GM18873 (cell line): ENCODE measurements around the gene ANO6.
"Not testable (repeated sequence)": the region's sequence is repeated elsewhere in the genome, so short reads cannot be mapped to it uniquely, and the experiment has no call there.

ENCODE experiments used
- ATAC-seq: cut with Tn5 transposase; IDR thresholded peaks from one replicate; pipeline ENCODE4 v1.9.1; 2021; ENCODE audit warnings: mild to moderate bottlenecking, moderate library complexity, moderate number of reproducible peaks; ENCODE audit not compliant: unreplicated experiment, low FRiP score

ANO6 gene

DNA sequence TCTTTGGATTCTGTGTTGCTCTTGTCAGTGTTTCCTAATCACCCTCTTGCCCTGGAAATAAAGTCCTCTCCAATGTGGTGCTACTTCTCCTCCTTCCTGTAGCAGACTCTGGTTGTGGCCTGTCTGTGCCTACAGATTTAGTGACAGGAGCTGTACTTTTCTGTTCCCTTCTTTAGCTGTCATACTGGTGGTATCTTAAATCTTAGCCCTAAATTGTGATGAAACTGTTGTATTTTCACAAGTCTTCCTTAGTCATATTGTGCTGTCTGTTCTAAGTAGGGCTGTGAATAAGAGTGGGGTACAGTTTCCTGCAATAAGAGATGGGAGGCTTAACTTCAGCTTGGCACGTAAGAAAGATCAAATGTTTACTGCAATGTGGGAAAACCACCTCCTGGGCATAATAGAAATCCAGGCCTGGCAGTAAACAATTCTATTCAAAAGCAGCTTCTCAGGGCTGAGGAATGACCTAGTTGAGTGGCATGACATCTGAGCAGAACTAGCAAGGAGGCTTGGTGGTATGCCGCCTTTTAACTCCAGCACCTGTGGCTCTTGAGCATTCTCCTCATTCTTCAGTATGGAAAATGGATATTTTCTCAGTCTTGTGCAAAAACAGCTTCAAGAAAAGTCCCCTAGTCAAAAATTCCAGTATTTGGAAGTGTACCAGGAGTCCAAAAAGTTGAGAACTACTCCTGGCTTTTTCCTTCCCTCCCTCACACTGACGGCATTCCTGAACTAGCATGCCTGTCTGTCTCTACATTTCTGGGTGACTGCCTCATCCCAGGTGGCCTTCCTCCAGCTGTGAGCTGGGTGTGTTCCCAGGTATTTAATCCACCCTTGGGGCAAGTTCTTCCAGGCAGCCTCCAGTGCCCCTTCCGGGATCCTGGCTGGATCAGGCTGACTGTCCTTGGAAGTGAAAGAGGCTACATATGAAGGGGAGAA lies 19.5 kb downstream of the ANO6 start:
- no peak for ATAC-seq

DNA sequence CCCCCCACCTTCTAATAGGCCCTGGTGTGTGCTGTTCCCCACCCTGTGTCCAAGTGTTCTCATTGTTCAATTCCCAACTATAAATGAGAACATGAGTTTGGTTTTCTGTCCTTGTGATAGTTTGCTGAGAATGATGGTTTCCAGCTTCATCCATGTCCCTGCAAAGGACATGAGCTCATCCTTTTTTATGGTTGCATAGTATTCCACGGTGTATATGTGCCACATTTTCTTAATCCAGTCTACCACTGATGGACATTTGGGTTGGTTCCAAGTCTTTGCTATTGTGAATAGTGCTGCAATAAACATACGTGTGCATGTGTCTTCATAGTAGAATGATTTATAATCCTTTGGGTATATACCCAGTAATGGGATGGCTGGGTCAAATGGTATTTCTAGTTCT lies 20.5 kb downstream of the ANO6 start:
- ATAC-seq: not testable (repeated sequence)

DNA sequence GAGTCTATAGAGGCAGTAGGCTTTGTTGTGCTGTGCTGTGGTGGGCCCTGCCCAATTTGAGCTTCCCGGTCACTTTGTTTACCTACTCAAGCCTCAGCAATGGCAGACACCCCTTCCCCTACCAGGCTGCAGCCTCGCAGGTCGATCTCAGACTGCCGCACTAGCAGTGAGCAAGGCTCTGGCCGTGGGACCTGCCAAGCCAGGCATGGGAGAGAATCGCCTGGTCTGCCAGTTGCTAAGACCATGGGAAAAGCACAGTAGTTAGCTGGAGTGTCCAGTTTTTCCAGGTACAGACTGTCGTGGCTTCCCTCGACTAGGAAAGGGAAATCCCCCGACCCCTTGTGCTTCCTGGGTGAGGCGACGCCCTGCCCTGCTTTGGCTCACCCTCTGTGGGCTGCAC lies 26.3 kb downstream of the ANO6 start:
- no peak for ATAC-seq

DNA sequence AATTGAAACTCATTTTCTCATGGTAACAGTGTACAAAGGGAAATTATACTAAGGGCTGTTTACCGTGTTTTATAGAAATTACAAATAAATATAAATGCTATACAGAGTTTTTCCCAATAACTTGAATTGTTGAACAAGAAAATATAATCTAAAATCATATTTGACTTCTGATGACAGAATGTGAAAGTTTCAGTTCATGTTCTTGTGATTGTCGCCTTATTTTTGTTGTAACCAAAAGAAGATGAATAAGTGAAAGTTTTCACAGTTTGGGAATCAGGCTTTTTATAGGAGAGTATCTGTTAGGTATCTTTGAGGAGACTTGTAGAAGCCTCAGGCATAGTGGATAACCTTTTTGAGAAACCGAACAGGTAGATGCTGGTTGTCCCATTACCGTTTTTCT lies 28.1 kb downstream of the ANO6 start:
- ATAC-seq: no peak

DNA sequence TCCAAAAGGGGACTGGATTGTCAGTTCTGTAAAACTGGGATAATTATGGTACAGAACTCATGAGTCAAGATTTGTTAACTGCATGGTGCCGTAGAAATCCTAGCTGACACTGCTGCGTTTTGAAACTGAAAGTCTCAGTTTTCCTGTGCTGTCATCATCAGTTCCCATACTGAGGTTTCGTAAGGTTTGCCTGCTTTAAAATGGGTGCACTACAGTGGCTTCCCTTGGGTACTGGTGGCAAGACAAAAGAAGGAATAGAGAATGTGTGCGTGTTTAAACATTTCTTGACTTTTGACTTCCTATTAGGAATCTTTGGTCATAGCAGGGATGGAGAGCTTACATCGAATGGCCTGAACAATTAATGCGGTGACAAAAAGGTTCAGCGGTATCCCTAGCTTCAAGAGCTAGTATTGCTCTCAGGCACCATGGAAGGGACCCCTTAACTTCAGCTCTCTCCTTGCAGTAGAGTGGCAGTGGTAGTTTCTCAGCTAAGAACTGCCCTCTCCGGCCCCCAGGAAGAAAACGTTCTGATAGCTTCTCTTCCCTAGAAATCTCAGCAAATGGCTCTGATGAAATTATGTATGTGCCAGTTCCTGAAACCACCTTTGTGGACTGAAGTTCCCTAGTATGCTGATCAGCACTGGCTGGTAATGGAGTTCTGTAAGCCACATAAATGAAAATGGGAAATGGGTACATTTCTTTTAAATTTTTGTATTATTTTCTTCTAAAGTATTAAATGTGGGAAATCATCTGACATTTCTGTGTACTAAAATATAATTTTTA lies 28.9 kb downstream of the ANO6 start:
- ATAC-seq: peak; percentile 64

DNA sequence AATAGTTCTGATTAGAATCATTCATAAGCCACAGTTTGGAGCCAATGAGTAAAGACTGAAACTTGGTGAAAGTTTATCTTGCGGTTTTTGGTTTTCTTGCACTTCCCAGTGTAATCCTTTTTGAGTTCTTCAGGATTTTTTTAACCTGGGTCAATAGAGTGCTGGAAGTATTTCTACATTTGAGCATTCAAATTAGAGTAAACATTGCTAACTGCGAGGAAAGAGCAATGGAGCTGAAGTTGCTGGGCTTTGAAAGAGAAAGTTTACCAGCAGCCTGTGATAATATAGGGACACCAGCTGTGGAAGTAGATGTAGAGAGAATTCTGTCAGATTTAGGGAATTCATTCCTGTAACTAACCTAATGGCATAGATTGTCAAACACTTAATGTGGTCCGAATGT lies 30.3 kb downstream of the ANO6 start:
- no peak for ATAC-seq

DNA sequence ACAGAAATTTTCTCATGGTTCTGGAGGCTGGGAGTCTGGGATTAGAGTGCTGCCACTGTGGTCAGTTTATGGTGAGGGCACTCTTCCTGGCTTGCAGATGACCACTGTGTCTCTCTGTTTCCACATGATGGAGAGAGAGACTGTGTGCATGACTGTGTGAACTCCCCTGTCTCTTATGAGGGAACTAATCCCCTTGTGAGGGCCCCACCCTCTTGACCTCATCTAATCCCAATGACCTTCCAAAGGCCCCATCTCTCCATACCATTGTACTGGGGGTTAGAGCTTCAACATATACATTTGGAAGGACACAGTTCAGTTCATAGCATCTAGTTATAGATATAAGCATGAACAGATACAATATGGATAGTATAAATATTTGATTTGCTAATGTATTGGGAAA lies 31.7 kb downstream of the ANO6 start:
- ATAC-seq: no peak

DNA sequence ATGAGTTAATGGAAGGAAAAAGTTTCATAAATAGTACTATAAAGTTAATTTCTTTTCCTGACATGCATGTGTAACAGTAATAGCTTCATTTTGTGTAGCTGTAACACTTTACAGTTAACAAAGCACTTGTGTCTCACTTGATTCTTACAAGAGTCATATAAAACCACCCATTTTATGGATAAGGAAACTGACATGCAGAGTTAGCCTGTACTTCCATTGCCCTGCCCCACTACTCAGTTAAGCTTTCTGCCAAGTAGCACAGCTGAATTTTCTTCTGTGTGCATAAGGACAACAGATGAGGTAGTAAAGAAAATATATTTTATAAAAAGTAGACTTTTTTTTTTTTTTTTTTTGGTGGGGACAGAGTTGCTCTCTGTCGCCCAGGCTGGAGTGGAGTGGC lies 32.2 kb downstream of the ANO6 start:
- no peak for ATAC-seq

DNA sequence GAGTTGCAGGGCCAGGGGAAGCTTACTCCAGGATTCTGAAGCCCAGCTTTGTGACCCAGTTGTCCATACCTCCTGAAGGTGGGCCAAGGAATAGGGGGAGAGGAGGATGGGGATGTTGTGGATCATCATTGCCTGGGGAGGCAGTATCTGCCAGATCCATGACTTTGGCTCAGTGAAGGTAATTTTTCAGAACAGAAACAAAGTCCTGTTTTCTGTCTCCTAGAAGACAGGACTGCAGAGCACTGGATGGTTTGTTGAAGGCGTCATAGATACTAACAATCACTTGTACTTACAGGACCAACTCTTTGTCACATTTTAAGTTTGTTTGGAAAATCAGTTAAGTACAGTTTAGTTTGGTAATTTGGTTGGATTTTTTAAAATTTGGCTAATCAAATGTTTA lies 38.4 kb downstream of the ANO6 start:
- ATAC-seq: no peak

DNA sequence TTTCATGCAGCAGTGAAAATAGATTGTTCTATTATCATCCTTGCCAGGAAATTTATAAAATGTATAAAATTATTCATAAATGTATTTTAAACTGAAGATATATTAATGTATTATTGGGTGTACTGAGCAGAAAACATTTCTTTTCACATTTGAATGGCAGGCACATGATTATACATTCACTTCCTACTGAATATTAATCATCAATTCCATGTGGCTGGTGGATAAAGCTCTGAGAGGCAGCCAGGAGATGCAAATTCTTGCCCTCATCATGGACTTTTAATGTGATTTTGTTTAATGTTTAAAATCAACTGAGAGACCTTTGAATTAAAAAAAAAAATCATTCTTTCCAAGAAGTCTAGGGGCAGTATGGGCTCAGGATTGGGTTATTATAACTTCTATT lies 40.8 kb downstream of the ANO6 start:
- no peak for ATAC-seq

DNA sequence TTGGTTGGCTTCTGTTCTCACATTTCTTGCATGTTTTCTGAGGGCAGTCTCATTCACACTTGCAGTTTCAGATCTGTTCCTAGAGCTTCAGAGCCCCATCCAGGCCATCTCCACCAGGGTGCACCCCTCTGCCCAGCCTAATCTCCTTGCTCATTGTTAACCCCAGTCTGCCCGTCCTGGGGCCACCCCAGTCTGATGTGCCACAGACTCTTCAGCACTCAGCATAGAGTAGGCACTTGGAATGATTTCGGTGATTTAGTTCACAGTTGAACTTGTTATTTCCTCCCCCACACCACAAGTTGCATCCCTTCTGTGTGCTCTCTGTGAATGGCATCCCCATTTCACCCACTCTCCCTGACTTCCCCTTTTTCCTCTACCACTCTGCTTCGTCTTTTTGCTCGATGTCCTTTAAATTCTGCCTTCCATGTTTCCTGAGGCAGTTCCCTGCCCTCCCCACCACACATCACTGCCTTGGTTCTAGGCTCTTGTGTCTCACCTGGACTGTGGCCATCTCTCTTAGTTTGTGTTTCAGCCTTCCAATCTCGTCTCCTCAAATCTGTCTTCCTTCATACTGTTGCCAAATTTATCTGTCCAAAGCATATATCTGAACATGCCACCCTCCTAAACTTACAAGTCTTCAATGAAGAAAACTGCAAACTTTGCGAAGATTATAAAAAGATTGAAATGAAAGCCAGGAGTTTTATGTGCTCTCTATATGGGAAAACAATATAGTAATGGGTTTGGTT lies 41.5 kb downstream of the ANO6 start:
- ATAC-seq: no peak

DNA sequence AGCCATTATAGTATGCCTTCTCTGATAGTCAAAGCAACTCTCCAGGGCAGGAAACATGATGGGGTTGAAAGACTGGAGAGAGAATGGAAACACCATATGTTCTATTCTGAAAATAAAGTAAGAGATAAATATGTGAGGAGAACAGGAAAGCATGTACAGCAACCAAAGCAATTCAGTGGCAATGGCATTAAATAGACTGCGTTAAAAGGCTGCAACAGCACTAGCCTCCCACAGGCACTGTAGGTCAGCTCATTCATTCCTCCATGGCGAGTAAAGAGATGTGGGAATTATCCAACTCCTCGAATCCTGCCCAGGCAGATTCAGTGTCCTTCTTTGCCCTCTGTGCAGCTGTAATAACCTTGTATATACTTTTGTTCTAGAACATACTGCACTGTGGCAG lies 43.8 kb downstream of the ANO6 start:
- no peak for ATAC-seq

DNA sequence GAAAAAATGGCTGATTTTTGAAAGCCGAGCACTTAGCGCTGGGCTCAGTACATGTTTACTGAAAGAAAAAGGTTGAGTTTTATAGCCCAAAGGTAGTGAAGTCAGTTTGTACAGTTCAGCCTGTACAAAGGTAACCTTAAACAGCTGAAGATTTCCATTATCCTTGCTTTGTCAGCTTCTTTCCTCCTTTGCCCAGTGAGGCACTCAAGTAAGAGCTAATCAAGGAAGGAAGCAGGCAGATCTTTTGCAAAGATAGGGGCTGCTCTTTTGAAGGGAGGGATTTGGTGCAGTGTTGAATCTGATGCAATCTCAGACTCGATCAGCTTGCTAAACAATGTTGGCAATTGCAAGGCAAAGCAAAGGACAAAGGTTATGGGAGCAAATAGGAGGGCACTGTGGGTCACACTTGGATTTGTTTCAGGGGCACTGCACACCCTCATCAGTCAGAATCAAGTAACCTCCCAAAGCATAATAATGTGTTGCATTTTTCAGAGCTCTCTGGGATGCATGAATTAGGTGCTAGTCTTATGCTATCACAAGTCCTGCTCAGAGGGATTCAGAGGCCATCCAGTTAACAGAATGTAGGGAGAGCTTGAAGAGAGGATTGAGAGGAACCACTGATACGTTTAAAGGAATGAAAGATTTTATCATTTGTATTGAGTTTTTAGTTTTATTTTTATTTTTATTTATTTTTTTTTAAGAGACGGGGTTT lies 44.4 kb downstream of the ANO6 start:
- ATAC-seq: no peak

DNA sequence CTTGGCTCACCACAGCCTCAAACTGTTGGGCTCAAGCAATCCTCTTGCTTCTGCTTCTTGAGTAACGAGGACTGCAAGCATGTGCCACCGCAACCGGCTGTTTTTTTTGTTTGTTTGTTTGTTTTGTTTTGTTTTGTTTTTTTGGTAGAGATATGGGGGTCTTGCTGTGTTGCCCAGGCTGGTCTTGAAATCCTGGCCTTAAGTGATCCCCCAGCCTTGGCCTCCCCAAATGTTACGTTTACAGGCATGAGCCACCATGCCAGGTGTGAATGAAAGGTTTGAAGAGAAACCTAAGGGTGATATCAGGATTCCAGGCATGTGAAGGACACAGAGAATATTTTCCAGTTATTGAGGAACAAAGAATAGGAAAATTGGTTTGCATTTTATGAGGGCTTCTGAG lies 45.0 kb downstream of the ANO6 start:
- ATAC-seq: no peak

DNA sequence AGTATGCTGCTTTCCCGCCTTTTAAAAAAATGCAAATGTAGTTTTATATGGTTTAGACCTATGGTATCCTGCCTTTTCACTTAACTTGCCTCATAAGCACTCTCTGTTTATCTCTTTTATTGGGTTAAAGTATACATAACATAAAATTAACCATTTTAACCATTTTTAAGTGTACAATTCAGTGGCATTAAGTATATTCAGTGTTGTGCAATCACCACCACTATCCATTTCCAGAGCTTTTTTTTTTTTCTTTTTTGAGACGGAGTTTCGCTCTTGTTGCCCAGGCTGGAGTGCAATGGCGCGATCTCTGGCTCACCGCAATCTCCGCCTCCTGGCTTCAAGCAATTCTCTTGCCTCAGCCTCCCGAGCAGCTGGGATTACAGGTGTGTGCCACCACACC lies 46.3 kb downstream of the ANO6 start:
- ATAC-seq: not testable (repeated sequence)

DNA sequence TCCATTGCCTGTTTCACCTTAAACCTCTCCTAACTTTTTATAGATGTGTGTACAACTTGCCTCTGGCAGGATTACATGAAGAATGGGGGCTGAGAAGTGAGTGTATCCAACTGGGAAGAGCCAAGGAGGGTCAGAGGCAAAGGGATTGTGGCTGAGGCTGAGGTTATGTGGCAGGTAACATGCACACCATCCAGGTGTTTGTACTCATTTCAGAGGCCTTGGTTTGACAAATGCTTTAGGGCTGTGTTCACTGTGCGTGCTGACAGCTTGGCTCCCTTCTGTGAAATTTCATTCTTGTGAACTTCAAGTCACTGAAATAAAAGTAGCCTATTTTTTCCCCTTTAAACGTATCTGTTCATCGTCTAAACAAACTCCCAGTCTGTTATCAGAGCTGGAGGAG lies 47.7 kb downstream of the ANO6 start:
- ATAC-seq: no peak

DNA sequence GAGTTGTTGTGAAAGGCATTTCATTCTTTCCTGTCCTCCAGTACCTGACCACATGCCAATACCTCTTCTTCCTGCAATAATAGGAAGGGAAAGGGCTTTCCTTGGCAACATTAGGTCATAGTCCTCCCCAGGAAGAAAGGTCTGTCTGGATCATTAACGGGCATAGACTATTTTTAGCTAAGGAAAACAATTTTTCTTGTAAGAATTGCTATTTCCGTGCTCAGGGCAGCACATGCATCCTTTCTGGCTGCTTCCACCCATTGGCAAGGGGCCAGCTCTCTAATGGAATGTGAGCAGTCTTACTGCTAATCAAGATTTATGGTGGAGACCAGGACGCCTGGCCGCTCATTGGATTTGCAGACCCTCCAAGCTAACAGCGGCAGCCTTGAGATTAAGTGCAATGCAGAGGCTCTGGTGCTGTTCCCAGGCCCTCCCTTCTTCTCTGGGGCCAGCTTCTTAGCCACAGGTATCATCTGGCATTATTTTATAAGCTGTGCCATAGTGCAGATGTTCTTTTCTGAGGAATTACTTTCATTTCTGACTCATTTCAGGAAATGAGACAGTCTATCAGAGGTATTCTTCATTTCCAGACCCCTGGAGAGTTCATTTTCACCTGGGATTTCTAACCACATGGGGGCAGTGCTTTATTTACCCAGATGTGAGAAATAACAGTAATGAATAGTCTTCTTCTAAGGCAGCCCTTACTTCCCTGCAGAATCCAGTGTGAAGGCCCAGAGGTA lies 52.9 kb downstream of the ANO6 start:
- no peak for ATAC-seq

DNA sequence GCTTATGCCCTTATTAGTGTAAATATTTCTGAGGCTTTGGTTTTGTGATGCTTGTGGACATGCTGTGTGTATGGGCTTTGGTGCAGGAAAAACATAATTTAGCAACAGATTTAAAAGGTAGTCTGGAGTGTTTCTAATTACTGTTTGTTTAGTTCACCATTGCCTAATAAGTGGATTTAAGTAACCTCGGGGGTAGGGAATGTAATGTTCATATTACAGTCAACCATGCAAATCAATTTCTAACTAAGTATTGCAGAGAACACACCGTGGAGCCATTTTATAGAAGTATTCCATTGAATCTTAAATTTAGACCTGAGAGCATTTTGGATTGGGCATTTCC lies 53.5 kb downstream of the ANO6 start:
- ATAC-seq: no peak

DNA sequence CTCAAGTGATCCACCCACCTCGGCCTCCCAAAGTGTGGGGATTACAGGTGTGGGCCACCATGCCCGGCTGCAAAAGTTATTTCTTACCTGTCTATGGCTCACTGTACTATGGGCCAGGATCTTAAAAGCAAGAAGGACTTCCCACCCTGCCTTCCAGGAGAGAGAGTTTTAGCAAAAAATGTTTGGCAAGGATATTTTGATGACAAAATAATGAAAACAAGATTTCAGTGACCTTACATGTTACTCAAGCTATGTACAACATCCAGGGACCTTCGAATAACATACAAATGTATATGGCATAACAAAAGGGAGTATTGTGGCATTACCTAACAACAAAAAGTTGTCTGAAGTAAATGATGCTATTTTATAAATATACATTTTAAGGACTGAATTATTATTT lies 55.1 kb downstream of the ANO6 start:
- ATAC-seq: no peak

DNA sequence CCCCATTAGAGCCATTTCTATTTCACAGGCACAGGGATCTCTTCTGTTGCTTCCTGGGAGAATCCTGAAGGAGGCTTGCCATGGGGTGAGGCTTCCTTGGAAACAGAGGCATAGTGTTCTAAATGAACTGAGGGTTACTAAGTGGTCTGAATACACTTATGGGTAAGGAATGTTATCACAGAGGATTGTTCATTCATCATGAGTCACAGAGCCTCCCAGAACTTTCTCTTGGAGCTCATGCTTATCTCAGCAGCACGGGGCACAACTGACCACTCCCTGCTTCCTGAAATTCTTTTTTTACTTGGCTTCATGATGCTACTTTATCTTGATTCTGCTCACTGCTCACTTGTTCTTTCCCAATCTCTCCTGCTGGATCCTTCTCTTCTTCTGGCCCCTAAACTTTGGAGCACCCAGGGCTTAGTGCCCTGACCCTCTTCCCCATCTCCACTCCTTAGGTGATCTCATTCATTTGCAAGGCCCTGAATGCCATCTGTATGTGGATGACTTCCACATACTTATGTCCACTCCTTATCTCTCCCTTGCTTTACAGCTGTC lies 57.9 kb downstream of the ANO6 start:
- no peak for ATAC-seq
